Right ventricle myocardium superior (tissue), 1 donor: ENCODE measurements around the gene MOGAT2. TPM values are rescaled to one million over a fixed set of nuclear protein-coding genes. Genes with fewer than 3 reads are reported as not detected.
"Not testable (repeated sequence)": the region's sequence is repeated elsewhere in the genome, so short reads cannot be mapped to it uniquely, and the experiment has no call there.

Experiments
- ATAC-seq: fragments of 200-7000 bp; cut with Tn5 transposase; one replicate; pipeline ENCODE4 v1.9.1; 2020; ENCODE audit warnings: mild to moderate bottlenecking; ENCODE audit not compliant: poor library complexity
- DNase-seq: peaks from one replicate; pipeline ENCODE4 v3.0.0-alpha.2; 2020
- intact Hi-C: fragments of 100-400 bp; cut with DNase I; formaldehyde crosslinking; loops from one replicate; pipeline ENCODE4 v1.11.2; 2022
- total RNA-seq: library from RNA; stranded (reverse); fragmentation: NEBNext Ultra II Directional; extraction: Animal tissue kit (Norgen Biotek cat#: 25700); gene quantifications from one replicate; pipeline ENCODE4 v1.2.1, GENCODE V29; 2021
- donor health status: DM: no; HTN: yes; CAD: no; lungs with severe emphysema.

Gene MOGAT2
- total RNA-seq, 1 donor from 2014 or later, result 0.13 TPM

DNA sequence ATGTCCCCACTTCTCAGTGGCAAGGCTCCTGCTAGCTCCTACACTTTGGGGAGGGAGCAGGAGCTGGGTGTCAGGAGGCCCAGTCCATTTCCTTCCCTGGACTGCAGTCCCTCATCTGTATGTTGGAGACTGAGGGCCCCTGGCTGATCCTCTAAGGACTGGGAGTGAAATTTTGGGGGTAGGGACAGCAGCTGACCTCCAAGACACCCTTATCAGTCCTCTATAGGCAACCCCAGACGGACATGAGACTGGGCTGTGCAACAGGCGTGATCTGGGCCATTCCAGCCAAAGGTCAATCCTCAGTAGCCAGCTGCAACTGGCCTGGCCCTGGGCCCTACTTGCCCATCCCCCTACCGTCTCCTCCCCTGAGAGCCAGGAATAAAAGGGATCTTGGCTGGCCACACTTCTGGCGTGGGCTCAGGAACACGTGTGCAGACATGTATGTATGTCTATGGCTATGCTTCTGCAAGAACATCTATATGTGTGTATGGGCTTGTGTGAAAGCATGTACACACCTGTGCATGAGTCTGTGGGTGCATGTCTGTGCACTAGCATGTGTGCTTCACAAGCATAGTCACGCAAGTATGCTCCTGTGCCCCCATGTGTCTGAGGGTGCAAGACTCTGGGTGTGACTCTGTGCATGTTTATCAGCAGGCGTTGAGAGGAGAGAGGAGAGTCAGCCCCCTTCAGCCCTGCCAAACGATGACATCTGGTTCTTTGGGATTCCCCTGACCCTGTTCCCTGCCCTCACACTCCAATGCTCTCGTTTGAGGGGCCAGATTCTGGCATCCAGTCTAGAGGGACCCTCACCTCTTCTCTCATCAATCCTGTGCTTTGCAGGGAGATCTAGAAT, 26.3 kb downstream of the MOGAT2 start:
- intact Hi-C loops, result no loop called here
- ATAC-seq (peak; percentile 18), DNase-seq (peak; percentile 68)

- DNase-seq (no peak), ATAC-seq (peak; percentile 95)
- intact Hi-C loops, result no loop called here
Measured at GRCh38 chr11:75745807-75746206, 28.2 kb downstream of the MOGAT2 start.

- intact Hi-C loops, ATAC-seq, DNase-seq: not testable (repeated sequence)
Measured at GRCh38 chr11:75748729-75749273, 31.2 kb downstream of the MOGAT2 start.

DNA sequence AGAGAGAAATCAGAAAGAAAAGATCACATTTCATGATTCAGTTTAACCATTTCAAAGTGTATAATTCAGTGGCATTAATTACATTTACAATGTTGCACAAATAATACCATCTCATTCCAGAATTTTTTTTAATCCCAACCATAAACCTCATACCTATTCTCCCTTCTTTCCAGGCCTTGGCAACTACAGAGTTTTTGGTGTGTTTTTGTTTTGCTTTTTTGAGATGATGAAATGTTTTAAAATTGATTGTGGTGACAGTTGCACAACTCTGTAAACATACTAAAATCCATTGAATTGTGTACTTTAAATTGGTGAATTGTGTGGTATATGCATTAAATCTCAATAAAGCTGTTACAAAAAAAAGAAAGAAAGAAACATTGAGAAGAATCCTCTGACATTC, 37.3 kb downstream of the MOGAT2 start:
- intact Hi-C loops, ATAC-seq, DNase-seq: not testable (repeated sequence)

- ATAC-seq (no peak), DNase-seq (no peak)
- intact Hi-C loops, result no loop called here
Measured at GRCh38 chr11:75757651-75758050, 40.0 kb downstream of the MOGAT2 start.

DNA sequence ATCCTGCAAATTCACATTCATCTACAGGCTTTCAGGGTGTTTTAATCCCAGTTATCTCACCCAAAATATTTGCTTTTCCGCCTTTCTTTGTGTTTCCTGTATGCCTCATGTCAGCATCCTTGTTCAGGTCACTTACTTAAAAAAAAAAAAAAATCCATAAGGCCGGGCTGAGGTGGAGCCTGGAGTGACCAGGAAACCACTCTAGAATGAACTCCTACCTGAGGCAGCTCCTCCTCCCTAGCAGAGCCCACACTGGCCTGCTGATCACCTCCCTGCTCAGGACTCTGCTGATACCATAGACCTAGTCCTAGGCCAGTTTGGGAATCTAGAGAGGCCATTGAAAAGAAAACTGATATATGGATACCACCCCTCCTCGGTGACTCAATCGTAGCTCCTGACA, 42.2 kb downstream of the MOGAT2 start:
- no peak for DNase-seq
- intact Hi-C loops, result loop anchor here (10.0 kb wide), 1 partner anchor 45 kb away; the partner anchor contains the start of gene MOGAT2

GRCh38 chr11:75760243-75760642, 42.6 kb downstream of the MOGAT2 start:
- ATAC-seq (no peak), DNase-seq (no peak)
- intact Hi-C loops, result loop anchor here (10.0 kb wide), 1 partner anchor 45 kb away; the partner anchor contains the start of gene MOGAT2

More for the DNA sequence above, 42.2 kb downstream of the MOGAT2 start:
- no peak for ATAC-seq

DNA sequence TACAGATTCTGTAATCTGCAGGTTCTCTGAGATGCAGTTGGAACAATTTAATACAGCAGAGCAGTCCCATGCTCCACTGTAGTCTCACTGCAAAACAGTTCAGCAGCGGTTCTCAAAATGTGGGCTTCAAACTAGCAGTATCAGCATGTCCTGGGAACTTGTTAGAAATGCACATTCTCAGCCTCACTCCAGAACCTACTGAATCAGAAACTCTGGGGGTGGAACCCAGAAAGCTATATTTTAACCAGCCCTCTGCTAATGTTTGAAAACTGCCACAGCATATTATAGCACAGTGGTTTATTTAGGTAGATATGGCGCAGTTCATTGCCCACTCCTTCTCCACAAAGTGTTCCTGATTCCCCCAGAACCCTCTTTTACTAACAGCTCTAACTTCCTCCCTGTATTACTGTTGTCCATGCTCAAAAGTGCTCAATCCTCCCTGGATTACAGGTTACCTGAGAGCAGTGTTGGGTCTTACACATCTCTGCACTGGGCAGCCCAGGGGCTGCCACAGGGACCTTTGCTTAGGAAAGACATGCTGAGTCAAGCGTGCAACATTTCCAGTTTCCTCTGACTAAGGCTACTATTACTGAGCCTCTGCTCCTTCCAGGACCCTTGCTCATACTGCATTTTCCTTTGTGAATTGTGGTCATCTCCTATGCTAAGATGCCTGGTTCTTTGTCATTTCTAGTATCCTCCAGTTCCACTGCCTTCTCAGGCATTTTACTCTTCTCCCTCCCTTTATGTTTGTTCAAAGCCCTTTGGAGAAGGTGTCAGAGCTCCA, 43.3 kb downstream of the MOGAT2 start:
- intact Hi-C loops, result loop anchor here (10.0 kb wide), 1 partner anchor 46 kb away; the partner anchor contains the start of gene MOGAT2
- ATAC-seq (no peak), DNase-seq (no peak)

GRCh38 chr11:75762158-75762557, 44.5 kb downstream of the MOGAT2 start:
- ATAC-seq, result no peak
- no peak for DNase-seq
- intact Hi-C loops, result loop anchor here (10.0 kb wide), 1 partner anchor 47 kb away; the partner anchor contains the start of gene MOGAT2

DNA sequence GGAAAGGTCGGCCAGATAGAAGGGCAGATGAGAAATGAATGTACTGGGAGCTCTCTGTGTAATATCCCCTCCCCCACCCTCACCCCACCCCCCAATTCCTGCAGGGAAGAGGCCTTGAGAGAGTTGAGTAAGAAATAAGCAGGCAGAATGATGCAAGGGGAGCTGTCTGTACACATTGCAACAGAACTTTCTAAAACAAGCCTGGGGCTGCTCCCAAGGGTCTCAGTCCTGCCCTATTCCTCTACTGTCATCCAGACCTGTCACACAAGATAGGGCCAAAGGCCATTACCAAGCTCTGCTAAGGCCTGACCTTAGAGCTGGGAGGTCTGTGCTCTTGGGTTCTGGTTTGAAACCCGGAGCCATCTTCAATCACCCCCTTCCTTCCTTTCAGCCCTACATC, 45.2 kb downstream of the MOGAT2 start:
- DNase-seq, result no peak
- ATAC-seq, result peak; percentile 13
- intact Hi-C loops, result loop anchor here (10.0 kb wide), 1 partner anchor 48 kb away; the partner anchor contains the start of gene MOGAT2

DNA sequence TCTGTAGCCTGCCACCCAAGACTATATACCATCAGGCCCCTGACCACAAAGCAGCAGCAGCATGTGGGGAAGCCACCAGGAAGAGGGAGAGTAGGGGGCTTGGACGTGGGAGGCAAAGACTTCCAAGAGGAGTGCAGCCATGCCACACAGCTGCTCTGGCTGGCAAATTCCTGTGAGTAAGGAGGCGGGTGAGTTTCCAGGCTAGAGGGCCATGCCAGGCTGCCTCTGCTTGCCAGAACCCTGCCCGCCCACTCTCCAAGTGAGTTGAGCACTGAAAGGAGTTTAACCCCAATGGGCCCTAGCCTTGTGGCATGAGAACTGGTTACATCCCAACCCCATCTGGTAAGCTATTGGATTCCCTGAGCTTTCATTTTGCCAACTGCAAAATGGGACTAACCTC, 46.2 kb downstream of the MOGAT2 start:
- DNase-seq, result no peak
- no peak for ATAC-seq
- intact Hi-C loops, result loop anchor here (10.0 kb wide), 1 partner anchor 49 kb away; the partner anchor contains the start of gene MOGAT2

- ATAC-seq, result no peak
- intact Hi-C loops, result loop anchor here (10.0 kb wide), 1 partner anchor 50 kb away; the partner anchor contains the start of gene MOGAT2
- no peak for DNase-seq
Measured at GRCh38 chr11:75765116-75765515, 47.5 kb downstream of the MOGAT2 start.

GRCh38 chr11:75766443-75767227, 49.0 kb downstream of the MOGAT2 start:
- DNase-seq (no peak), ATAC-seq (no peak)
- intact Hi-C loops, result loop anchor here (10.0 kb wide), 1 partner anchor 52 kb away; the partner anchor contains the start of gene MOGAT2

DNA sequence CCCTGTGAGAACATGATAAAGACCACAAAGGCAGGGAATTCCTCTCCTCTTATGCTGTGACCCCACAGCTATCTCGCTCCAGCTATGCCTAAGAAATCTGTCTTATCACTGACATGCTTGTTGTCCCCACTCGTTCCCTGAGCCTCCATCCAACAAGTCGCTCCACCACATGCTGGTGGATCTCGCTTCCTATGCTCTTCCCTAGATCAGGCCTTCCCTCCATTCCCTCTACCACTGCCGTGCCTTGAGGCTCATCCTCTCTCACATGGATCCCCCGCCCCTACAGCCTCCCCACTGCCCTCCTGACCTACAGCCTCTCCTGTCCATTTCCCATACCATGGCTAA, 49.6 kb downstream of the MOGAT2 start:
- intact Hi-C loops, result loop anchor here (10.0 kb wide), 1 partner anchor 52 kb away; the partner anchor contains the start of gene MOGAT2
- ATAC-seq, result no peak
- DNase-seq, result no peak

- intact Hi-C loops, result loop anchor here (10.0 kb wide), 1 partner anchor 53 kb away; the partner anchor contains the start of gene MOGAT2
- DNase-seq (no peak), ATAC-seq (no peak)
Measured at GRCh38 chr11:75767793-75768111, 50.1 kb downstream of the MOGAT2 start.

- DNase-seq, result peak; percentile 91
- intact Hi-C loops, result loop anchor here (10.0 kb wide), 1 partner anchor 54 kb away; the partner anchor contains the start of gene MOGAT2
Measured at GRCh38 chr11:75768112-75768908, 50.7 kb downstream of the MOGAT2 start, which contains the start of gene DGAT2. Gene DGAT2, plus strand, starts transcription at chr11:75768778. Its CDS starts 214 bp downstream, at chr11:75768992.

More at GRCh38 chr11:75768112-75768908, 50.7 kb downstream of the MOGAT2 start, which contains the start of gene DGAT2:
- peak; percentile 97 for ATAC-seq
